Stimulated activated CD4-positive, alpha-beta T cell treated with anti-CD3 and anti-CD28 coated beads, Interleukin-4, amount 100 ng/mL, for 24 hours (primary cell): ENCODE measurements around the gene FNBP1L.
A peak's percentile ranks its signal among the peaks of the same experiment; 100 is the strongest.

Experiments used
- DNase-seq: peaks from one replicate; pipeline ENCODE4 v3.0.0-alpha.2; 2020

The FNBP1L gene

DNA sequence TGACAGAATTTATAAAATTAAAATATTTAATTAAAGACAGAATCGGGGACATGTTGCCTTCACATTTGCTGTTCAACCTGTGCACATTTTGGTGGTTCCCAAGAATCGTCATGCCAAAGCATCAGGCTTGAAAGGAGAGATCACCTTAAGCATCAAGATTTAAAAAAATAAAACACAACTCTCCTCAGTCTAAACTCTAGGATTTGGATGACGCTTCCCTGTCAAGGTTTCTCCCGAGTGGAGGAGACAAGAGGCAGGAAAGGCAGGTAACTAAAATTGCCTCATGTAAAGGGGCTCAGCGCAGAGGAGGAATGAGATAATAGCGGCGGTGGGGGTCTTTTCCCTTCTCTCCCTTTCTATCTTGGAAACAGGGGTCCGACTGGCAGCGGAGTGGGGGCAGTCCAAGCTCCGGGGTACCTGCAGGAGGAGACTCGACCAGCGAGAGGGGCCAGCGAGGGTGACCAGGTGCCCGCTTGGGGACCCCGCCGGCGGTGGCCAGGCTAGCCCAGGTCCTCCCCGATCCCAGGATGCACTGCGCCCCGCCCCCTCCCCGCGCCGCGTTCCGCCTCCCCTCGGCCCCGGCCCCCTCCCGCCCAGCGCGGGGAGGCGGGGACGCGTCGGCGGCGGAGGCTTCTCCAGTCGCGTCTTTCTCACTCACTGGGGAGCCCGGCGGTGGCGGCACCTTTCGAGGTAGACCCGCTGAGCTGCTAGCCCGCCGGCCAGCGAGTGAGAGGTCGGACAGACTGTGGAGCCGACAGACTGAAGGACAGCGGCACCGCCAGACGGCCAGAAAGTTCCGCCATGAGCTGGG lies at the start of gene FNBP1L:
FNBP1L (plus strand) TSS at position 638 of the 811 bp plus-strand sequence; CDS start at position 802, 164 bp downstream.
- peak; percentile 55 for DNase-seq

DNA sequence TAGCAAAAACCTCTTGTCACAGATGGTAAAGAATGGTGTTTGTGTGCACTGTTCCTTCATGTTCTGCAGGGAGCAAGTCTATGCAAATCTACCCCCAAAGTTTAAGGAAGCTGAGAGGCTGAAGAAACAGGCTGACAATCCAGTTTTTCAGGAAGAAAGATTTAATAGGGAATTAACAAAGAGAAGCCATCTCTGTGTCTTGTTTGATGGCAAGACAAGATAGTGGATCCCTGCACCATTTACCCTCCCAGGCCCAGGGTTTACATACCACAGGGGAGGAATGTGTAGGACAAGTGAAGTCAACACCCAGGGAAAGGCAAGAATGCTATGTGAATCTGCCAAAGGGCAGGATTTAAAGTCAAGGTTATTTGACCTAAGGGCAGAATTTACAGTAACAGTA lies 48.1 kb upstream of the FNBP1L start:
- no peak for DNase-seq

DNA sequence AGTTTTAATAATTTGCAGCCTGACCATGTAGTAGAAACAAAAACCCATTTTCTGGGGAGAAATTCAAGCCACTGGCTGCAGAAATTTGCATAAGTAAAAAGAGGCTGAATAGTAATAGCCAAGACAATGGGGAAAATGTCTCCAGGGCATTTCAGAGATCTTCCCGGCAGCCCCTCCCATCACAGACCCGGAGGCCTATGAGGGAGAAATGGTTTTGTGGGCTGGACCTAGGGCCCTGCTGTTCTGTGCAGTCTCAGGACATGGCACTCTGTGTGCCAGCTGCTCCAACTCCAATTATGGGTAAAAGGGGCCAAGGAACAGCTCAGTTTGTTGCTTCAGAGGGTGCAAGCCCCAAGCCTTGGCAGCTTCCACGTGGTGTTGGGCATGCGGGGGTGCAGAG lies 39.7 kb upstream of the FNBP1L start:
- no peak for DNase-seq

DNA sequence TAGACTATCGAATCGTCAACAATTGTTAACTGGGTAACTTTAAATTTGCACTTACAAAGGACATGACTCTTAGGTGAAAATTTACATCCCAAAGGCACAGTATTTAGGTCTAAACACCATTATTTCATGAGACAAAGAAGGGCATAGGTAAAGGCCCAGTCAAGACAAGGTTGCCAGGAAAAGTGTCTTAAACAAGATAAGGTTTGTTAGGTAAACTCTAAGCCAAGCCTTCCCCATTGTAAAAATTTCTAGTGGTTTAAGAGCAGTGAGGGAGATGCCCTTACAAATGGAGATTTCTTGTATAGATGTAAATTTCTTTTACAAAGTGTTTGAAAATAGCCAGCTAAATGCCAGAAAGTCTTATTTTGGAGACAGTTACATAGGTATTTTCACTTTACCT lies 36.9 kb upstream of the FNBP1L start:
- DNase-seq, result no peak

DNA sequence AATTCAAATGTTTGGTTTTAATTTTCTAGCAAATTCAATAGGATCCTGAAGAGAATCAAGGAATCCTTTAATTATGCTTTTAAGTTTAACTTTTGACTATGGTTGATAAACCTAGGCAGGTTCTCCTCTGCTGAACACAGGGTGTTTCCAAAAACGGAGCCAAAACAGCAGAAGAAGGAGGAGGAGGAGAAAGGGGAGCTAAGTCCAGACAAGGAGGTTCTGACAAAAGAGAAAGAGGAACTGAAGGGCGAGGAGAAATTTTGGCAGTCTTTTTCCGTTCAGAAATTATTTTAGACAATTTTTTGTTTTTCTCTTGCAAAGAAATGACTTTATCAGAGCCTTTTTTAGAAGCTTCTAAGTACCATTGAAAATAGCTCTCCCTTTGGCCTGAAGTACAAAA lies 33.2 kb upstream of the FNBP1L start:
- DNase-seq, result no peak

DNA sequence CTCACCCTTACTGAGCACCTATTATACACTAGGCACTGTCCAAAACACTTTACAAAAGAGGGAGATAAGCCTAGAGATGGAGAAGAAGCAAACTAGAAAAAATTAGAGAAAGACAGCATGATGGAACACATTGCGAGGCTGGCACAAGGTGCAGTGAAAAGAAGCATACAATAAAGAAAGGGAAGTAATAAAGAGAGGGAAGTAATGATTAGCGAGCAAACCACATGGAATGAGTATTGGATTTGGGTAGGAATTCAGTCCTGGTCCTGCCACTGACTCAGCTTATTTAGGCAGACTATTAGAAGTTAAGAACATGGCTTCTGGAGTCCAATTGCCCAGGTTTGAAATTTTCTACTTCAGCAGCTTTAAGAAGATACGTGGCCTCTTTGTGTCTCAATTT lies 32.6 kb upstream of the FNBP1L start:
- no peak for DNase-seq

DNA sequence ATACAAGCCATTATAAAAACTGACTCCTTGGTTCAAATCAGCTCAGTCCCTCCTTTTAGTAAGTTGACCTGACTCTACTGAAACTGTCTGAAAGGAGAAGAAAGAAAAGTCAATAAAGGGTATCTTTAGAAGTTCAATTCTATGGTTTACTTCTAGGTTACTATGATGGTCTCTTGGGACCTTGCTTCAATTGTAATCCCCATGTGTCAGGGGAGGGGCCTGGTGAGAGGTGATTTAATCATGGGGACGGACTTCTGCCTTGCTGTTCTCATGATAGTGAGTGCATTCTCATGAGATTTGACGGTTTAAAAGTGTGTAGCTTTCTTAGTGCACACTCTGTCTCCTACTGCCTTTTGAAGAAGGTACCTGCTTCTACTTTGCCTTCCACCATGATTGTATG lies 31.7 kb upstream of the FNBP1L start:
- no peak for DNase-seq

DNA sequence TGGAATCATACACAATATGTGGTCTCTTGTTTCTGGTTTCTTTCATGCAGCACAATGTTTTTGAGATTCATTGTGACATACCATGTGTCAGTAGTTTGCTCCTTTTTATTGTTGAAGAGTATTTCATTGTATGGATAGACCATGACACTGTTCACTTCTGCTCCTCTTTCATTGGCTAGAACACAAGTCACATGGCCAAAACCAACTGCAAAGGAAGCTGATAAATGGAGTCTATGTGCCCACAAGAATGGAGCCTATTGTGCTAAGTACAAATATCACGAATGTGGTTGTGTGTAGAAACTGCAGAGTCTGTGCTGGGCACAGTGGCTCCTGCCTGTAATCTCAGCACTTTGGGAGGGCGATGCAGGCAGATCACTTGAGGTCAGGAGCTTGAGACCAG lies 28.6 kb upstream of the FNBP1L start:
- DNase-seq, result no peak

DNA sequence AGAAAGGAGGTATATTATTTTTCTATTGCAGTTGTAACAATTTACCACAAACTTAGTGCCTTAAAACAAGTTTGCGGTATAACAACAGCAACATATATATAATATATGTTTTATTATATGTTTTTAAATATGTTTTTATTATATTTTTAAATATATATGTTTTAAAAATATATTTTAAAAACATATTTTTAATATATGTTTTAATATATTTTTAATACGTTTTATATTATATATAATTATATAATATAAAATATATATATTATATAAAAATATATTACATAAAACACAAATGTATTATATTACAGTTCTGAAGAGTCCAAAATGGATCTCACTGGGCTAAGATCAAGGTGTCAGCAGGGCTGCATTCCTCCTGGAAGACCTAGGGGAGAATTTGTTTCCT lies 27.5 kb upstream of the FNBP1L start:
- no peak for DNase-seq

DNA sequence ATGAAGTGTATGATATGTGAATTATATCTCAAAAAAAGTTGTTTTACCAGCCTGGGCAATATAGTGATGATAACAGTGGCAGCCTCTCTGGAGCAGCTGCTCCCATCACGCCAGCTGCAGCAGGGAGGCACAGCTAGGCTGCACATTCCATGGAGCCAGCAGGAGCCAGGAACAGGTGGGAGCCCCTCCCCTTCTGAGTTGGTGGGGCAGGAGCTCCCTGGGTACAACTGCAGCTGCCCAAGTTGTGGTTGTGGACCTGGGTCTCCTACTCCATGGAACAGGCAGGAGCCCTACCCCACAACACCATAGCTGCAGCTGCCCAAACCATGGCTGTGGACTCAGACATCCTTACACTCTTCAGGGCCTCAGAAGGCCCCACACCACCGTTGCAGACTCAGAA lies 21.7 kb upstream of the FNBP1L start:
- DNase-seq, result no peak

DNA sequence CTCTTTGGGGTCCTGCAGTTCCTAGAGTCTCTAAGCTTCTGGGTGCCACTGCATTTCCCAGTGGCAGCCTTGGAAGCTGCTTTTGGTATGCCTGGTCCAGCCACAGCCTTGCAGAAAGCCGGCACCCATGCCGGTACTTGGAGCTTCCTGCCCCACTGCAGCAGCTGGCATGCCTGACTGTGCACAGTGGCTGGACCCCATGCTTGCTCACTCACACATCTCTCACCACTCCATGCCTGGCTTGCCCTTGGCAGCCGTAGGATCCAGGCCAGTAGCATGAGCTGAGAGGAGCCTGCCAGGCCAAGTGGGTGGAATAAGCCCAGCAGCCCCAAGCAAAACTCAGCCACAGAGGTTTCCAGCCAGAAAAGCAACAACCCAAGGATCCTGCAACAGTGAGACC lies 20.3 kb upstream of the FNBP1L start:
- no peak for DNase-seq

DNA sequence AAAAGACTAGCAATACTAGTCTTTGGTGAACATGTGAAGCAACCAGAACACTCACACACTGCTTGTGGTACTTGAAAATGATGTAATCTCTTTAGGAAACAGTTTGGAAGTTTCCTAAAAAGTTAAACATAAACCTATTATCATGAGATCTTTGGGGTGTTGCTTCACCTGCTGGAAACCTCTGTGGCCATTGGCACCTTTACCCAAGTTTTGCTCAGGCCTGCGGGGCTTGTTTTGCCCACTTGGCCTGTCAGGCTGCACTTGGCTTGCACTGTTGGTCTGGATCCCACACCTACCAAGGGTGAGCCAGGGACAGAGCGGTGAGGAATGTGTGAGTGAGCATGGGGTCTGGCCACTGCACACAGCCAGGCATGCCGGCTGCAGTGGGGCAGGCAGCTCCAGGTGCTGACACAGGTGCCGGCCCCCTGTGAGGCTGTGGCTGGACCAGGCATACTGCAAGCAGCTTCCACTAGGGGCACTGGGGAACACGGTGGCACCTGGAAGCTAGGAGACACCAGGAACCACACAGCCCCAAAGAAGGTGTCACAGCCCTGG lies 14.4 kb upstream of the FNBP1L start:
- no peak for DNase-seq

DNA sequence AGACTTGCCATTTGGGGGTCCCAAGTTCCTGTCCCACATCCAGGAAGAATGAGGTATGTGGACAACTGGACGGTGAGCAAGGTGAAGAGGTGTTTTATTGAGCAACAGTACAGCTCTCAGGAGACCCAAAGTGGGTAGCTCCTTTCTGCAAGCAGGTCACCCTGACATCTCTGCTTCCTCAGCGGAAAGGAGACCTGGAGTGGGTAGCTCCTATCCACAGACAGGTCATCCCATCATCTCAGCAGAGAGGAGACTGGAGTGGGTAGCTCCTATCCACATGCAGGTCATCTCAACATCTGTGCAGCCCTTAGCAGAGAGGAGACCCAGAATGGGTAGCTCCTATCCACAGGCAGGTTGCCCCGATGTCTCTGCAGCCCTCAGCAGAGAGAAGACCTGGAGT lies 13.8 kb upstream of the FNBP1L start:
- DNase-seq, result no peak

DNA sequence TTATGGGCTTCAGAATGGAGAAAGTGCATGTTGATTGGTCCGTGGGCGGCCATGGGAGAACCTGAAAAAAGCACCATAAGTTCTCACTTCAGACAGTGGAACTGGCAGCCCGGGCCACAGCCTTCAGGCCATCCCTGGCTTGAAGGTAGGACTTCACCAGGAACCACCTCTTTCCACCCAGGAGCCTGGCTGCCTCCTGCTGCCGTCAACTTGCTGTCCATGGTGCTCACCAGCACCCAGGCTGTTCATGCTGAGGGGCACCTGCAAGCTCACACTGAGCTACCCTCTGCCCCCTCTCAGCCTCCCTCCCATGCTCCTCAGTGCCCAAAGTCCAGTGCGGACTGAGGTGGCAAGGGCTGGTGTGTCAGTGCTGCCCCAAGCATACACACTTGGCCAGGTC lies 12.9 kb upstream of the FNBP1L start:
- DNase-seq, result no peak

DNA sequence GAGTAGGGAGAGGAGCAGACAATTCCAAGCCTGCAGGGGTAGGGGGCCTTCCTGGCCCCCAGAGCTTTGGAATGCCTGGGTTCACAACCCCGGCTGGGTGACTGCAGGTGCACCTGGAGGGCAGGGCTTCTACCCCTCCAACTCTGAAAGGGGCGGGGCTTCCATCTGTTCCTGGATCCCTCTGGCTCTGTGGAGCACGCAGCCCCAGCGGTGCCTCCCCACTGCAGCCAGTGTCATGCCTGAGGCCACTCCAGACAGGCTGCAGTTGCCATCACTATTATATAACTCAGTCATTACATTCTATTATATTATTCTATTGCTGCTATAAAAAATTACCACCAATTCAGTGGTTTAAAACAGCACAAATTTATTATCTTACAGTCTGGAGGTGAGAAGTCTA lies 12.5 kb upstream of the FNBP1L start:
- DNase-seq, result no peak

DNA sequence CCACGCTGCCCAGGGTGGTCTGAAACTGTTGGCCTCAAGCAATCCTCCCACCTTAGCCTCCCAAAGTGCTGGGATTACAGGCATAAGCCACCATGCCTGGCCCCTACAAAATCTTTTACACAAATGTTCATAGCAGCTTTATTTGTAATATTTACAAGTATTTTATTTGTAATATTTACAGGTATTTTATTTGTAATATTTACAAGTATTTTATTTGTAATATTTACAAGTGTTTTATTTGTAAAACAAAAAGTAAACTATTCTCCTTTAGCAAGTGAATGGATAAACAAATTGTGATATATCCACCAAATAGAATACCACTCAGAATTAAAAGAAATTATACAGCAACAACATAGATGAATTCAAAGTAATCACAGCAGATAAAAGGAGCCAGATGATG lies 11.4 kb upstream of the FNBP1L start:
- no peak for DNase-seq

DNA sequence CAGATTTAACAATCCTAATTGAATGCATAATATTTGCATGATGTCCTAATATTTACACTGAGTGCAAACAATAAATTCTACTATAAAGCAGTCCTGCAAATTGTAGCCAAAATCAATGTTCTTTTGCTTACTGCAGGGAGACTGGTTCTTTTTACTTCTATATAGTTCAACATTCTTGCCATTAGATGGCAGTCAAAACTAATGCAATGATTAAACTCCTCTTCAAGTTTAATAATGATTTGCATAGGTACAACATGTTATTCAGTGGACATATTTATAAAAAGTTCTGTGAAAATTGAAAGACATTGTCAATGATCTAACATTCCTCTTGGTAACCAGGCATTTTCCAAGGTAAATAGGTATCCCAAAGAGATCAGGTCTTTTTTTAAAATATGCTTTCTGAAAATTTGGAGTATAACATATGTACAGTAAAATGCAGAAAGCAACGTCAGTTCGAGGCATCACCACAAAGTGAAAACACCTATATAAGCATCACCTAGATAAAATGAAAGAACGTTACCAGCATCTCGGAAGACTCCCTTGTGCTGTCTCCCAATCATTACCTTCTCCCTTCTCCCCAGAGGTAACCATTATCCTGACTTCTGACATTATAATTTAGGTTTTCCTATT lies 9.8 kb upstream of the FNBP1L start:
- DNase-seq, result no peak

DNA sequence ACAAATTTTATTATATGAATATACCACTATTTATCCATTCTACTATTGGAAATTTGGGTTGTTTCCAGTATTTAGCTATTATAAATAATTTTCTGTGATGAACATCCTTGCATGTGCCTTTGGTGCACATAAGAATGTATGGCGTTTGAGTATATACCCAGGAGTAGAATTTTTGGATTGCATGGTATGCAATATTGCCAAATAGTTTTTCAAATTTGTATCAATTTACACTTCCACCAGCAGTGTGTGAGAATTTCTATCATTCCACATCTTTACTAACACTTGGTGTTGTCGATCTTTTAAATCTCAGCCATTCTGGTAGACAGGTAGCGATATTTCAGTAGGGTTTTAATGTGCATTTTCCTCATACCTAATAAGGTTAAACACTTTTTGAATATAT lies 9.2 kb upstream of the FNBP1L start:
- no peak for DNase-seq

DNA sequence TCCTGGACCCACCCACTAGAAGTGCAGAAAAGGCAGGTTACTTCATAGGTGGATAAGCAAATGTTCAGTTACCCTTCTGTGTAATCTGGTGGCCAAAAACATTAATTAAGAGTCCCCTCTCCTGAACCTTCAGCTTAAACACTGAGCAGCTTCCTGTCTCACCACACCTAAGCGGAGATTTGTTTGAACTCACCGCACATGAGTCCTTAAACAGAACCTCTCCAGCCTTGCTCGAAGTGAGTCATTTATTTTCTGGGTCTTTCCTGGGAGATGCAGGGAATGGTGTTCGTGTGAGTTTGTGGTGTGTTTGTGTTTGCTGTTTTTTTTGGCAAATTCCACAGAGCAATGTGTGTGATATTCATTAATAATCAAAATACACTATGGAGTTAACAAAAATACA lies 7.6 kb upstream of the FNBP1L start:
- no peak for DNase-seq

DNA sequence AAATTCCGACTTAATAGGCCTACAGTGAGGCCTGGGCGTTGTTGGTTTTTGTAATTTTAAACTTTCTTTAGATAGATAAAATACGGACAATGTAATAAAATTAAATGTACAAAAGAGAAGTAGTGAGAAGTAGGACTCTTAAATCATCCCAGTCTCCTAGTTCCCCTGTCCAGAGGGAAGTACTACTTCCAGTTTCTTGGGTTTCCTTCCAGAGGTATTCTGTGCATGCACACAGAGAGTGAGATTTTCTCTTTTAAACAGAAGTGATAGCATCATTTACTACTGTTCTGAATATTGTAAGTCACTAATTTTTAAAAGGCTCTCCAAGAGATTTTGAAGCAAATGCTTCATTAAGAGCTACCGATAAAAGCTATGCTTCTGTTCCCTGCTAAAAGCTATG lies 7.2 kb upstream of the FNBP1L start:
- DNase-seq, result no peak

DNA sequence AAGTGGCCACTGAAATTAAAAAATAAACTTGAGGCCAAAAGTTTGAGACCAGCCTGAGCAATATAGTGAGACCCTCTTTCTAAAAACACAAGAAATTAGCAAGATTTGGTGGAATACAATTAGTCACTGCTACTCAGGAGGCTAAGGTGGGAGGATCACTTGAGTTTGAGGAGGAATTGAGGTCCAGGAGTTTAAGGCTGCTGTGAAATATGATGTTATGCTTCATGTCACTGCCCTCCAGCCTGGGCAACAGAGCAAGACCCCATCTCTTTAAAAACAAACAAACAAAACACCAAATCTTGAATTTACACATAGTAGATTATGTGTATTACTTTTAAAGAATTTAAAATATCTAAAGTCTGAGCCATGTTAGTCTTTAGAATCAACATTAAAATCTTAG lies 6.3 kb upstream of the FNBP1L start:
- no peak for DNase-seq

DNA sequence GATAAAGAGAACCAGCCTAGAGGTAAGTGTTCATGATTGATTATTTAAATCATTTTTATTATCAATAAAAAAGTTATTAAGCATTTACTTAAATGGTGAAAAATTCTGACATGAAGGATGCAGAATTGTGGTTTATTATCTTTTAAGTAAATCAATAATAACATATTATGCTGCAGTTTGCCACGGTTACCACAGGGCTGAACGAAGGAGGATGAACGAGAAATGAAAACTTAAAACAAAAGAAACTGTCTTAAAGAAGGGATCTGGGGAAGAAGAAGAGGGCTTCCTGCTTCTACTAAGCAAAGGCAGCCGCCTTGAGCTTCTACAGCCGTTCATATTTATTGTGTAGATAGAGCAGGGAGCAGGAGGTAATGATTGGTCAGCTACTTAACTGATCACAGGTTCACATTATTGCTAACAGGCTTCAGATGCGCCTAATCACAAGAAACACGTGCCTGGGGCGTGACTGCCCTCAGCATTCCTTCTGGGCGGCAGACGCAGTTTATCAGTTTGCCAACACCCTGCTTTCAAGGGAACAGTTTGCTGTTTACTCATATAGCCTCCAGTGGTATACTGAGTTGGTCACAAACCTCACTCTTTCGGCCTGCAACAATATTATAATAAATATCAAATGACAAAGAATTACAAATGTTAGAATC lies 5.8 kb upstream of the FNBP1L start:
- no peak for DNase-seq

DNA sequence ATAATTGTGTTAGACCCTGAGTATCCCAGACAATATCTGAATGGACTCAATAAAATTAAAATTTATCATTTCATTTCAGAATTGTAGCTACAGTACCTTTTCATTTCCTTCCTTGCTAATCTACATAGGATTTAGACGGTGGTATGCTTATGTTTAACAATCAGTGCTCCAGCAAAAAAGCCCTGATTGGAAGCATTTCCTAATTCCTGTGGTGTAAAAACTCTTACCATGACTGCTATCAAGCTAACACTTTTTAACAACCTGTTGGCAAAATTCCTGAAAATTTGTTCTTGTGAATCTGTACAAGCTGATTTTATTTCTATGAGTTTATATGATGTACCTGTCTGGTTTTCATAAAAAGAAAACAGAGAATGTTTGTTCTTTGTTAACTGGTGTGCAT lies 5.2 kb upstream of the FNBP1L start:
- no peak for DNase-seq

DNA sequence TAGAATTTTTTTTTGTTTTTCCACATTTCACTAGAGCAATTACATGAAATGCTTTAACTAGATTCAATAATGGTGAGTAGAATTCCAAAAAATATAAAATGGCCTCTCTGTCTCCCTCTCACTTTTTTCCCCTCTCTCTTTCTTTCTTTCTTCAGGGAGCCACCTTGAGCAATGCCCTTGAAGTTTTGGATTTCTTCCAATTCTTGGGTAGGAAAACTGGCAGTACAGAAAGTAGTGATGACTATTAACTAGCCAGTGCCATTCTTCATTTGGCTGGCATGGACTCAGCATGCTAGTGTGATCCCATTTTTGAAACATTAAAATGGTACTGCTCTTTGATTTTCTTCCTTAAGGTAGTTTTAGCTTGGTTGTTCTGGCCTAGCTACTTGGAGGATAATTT lies 4.5 kb upstream of the FNBP1L start:
- DNase-seq, result no peak
